Activated CD4-positive, alpha-beta T cell treated with anti-CD3 and anti-CD28 coated beads, Interleukin-2, amount 10 ng/mL, durations not matched to agents 24 days and 14 days (primary cell): ENCODE results near the gene MKRN2. TPM values are rescaled to one million over a fixed set of nuclear protein-coding genes. Genes with fewer than 3 reads are reported as not detected.
"Not testable (repeated sequence)": the region's sequence is repeated elsewhere in the genome, so short reads cannot be mapped to it uniquely, and the experiment has no call there.

Source experiments
- DNase-seq: peaks from one replicate; pipeline ENCODE4 v3.0.0; 2022
- H3K27ac Mint-ChIP-seq: one replicate; pipeline ENCODE4 v1.8.0; 2022; ENCODE audit warnings: mild to moderate bottlenecking, mixed read lengths
- H3K27me3 Mint-ChIP-seq: one replicate; pipeline ENCODE4 v1.8.0; 2022; ENCODE audit warnings: mixed read lengths
- H3K36me3 Mint-ChIP-seq: one replicate; pipeline ENCODE4 v1.8.0; 2022; ENCODE audit warnings: low read depth, mild to moderate bottlenecking, mixed read lengths
- H3K4me1 Mint-ChIP-seq: one replicate; pipeline ENCODE4 v1.8.0; 2021; ENCODE audit warnings: mixed read lengths
- H3K4me3 Mint-ChIP-seq: one replicate; pipeline ENCODE4 v1.8.0; 2022; ENCODE audit warnings: mild to moderate bottlenecking, moderate library complexity, mixed read lengths
- H3K9me3 Mint-ChIP-seq: one replicate; pipeline ENCODE4 v1.8.0; 2021; ENCODE audit warnings: mixed read lengths
- intact Hi-C: fragments of 100-400 bp; cut with micrococcal nuclease; formaldehyde crosslinking; loops from one replicate; pipeline ENCODE4 v1.15.1; 2023
- total RNA-seq: library from RNA; stranded (reverse); gene quantifications from 2 replicates; pipeline ENCODE4 v1.2.3, GENCODE V29; 2022

MKRN2 gene
- total RNA-seq, 1 donor from 2014 or later, result 23.2 TPM

DNA sequence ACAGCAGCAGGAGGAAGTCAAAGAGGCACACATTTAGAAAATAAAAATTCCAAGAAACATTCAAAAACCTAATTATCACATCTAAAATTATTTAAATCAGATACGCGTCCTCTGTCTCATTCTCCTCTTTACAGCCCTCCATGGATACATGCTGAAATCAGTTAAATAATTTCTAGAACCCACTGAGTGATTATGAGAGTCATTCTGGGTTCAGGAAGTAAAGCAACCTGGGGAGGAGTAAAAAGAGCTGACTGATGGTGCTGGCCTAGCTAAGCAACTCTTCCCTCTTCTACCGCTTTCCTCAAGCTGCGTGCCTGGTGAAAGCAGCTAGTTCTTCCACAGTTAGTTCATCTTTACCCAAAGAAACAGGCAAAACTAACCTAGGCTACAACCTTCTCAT is 58.4 kb downstream of the MKRN2 start:
- no peaks in the 10 kb centered on the region for H3K9me3 Mint-ChIP-seq
- H3K36me3 Mint-ChIP-seq, result peaks cover 36% of the 10 kb centered on the region
- intact Hi-C loops, result no loop called here

DNA sequence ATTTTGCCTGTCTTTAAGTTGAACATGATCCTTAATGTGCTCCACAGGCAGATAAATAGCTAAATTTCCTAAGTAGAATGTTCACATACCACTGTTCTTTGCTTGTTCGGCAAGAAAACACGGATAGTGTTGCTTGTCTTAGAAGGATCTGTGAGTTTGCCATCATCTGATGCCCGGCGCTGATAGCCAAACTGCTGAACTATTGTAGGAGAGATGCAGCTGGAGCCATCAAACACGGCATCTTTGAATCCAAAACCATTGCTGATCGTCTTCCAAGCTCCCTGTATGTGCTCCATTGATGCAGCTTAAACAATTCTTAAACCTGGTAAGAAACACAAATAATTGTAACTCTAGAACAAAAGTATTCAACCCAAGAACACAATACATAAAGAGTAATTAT is 61.5 kb downstream of the MKRN2 start:
- H3K36me3 Mint-ChIP-seq, result peaks cover 26% of the 10 kb centered on the region
- H3K4me1 Mint-ChIP-seq, result peaks cover 15% of the 10 kb centered on the region
- no peak overlapping the region for H3K4me3 Mint-ChIP-seq
- no peaks in the 10 kb centered on the region for H3K27me3 Mint-ChIP-seq
- no peak for DNase-seq
- H3K9me3 Mint-ChIP-seq, result no peaks in the 10 kb centered on the region
- intact Hi-C loops, result no loop called here
- no peak overlapping the region for H3K27ac Mint-ChIP-seq

More for the DNA sequence above, 58.4 kb downstream of the MKRN2 start:
- Mint-ChIP-seq H3K27me3 (no peaks in the 10 kb centered on the region), H3K4me1 (peaks cover 12% of the 10 kb centered on the region), H3K4me3 (no peak overlapping the region), H3K27ac (no peak overlapping the region)
- no peak for DNase-seq

DNA sequence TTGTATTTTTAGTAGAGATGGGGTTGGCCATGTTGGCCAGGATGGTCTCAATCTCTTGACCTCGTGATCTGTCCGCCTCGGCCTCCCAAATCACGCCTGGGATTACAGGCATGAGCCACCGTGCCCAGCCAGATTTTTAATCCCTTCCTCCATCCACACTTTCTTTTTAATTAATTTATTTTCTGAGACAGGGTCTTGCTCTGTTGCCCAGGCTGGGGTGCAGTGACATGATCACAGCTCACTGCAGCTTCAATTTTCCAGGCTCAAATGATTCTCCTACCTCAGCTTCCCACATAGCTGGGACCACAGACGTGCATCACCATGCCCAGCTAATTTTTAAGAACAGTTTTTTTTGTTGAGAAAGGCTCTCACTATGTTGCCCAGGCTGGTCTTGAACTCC is 63.4 kb downstream of the MKRN2 start:
- Mint-ChIP-seq H3K36me3 (peaks cover 15% of the 10 kb centered on the region), H3K27me3 (no peaks in the 10 kb centered on the region), H3K27ac (no peak overlapping the region), H3K4me3 (no peak overlapping the region), H3K9me3 (no peaks in the 10 kb centered on the region), H3K4me1 (peaks cover 17% of the 10 kb centered on the region)
- intact Hi-C loops, result no loop called here
- no peak for DNase-seq

DNA sequence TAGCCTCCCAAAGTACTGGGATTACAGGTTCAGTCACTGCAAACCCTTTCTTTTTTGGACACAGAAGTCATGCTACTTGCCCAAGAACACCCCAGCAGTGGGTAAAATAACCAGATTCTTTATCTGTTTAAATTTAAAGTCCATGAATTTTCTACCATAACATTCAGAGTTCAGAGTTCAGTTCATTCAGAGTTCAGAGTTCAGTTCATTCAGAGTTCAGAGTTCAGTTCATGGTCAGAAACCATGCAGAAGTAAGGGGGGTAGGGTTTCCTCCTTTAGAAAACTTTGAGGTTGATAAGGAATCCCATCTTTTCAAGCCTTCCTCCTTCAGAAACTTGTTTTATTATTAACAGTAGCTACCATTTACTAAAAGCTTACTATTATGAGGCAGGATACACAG is 63.8 kb downstream of the MKRN2 start:
- no peak overlapping the region for H3K4me3 Mint-ChIP-seq
- H3K27ac Mint-ChIP-seq, result no peak overlapping the region
- peaks cover 22% of the 10 kb centered on the region for H3K4me1 Mint-ChIP-seq
- no peaks in the 10 kb centered on the region for H3K27me3 Mint-ChIP-seq
- H3K9me3 Mint-ChIP-seq, result no peaks in the 10 kb centered on the region
- intact Hi-C loops, result no loop called here
- peaks cover 11% of the 10 kb centered on the region for H3K36me3 Mint-ChIP-seq
- no peak for DNase-seq

DNA sequence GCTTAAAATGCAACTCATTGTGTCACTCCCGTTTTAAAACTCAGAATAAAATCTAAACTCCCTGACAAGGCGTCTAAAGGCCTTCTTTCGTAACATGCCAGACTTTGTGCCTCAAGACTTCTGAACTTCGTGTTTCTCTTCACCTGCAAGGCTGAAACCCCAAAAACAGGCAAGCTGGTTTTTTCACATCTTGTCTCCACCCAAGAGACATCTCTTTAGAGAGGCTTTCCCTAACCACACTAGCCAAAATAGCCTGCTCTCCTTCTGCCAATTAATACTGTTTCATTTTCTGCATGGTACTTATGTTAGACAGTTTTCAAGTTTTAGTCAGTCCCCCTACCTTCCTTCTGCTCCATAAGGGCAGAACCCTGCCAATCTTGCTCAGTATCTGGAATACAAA is 65.4 kb downstream of the MKRN2 start:
- peaks cover 8% of the 10 kb centered on the region for H3K36me3 Mint-ChIP-seq
- H3K9me3 Mint-ChIP-seq, result no peaks in the 10 kb centered on the region
- H3K27ac Mint-ChIP-seq, result no peak overlapping the region
- no peak for DNase-seq
- H3K27me3 Mint-ChIP-seq, result no peaks in the 10 kb centered on the region
- intact Hi-C loops, result no loop called here
- peaks cover 26% of the 10 kb centered on the region for H3K4me1 Mint-ChIP-seq
- H3K4me3 Mint-ChIP-seq, result no peak overlapping the region

DNA sequence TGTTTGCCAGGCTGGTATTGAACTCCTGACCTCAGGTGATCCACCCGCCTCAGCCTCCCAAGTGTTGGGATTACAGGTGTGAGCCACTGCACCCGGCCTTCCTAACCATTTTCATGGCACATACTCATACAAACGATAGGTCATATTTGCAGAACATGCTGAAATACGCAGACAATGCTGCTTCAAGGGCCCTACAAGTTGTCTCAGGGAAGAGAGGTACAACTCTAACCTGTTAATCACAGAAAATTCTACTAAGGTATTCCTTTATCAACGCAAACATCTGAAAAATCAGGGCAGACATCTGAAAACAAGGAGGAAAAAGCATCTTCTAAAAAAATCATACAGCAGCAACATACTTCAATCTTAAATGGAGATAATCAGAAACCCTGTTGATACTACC is 67.2 kb downstream of the MKRN2 start:
- H3K36me3 Mint-ChIP-seq, result peaks cover 3% of the 10 kb centered on the region

DNA sequence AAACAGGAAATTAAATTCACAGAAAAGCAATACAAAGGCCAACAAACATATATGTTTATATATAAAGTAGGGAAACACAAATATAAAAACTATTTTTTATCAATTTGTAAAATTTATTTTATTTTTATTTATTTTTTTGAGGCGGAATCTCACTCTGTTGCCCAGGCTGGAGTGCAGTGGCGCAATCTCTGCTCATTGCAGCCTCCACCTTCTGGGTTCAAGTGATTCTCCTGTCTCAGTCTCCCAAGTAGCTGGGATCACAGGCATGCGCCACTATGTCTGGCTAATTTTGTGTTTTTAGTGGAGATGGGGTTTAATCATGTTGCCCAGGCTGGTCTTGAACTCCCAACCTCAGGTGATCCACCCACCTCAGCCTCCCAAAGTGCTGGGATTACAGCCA is 68.1 kb downstream of the MKRN2 start:
- DNase-seq, intact Hi-C loops, H3K27ac Mint-ChIP-seq, H3K36me3 Mint-ChIP-seq, H3K9me3 Mint-ChIP-seq, H3K27me3 Mint-ChIP-seq, H3K4me3 Mint-ChIP-seq: not testable (repeated sequence)
- H3K4me1 Mint-ChIP-seq, result peaks cover 30% of the 10 kb centered on the region

More for the DNA sequence above, 67.2 kb downstream of the MKRN2 start:
- no peak overlapping the region for H3K4me3 Mint-ChIP-seq
- no peaks in the 10 kb centered on the region for H3K27me3 Mint-ChIP-seq
- H3K27ac Mint-ChIP-seq, result peak overlapping the region; percentile 4
- no peak for DNase-seq
- H3K4me1 Mint-ChIP-seq, result peaks cover 29% of the 10 kb centered on the region
- intact Hi-C loops, result no loop called here
- no peaks in the 10 kb centered on the region for H3K9me3 Mint-ChIP-seq

DNA sequence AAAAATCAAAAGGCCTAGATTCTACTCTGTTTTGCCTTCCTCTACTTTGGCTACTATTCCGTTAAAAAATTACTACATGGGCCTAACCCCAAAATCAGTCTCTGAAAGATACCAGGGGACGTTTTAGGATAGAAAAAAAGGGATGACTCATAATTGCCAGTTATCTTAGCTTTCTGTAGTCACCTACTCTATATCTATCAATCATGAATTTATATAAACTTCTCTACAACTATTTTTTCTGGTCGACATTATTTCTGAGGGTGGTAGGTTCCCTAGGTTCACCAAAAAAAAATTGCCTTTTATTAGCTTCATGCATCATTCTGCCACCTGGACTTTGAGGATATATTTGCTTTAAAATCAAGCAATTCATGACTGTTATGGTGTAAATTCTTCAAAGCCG is 70.5 kb downstream of the MKRN2 start:
- H3K4me3 Mint-ChIP-seq, result no peak overlapping the region
- H3K4me1 Mint-ChIP-seq, result peaks cover 33% of the 10 kb centered on the region
- DNase-seq, result no peak
- H3K36me3 Mint-ChIP-seq, result peaks cover 5% of the 10 kb centered on the region
- intact Hi-C loops, result no loop called here
- no peaks in the 10 kb centered on the region for H3K27me3 Mint-ChIP-seq
- no peak overlapping the region for H3K27ac Mint-ChIP-seq
- H3K9me3 Mint-ChIP-seq, result no peaks in the 10 kb centered on the region

DNA sequence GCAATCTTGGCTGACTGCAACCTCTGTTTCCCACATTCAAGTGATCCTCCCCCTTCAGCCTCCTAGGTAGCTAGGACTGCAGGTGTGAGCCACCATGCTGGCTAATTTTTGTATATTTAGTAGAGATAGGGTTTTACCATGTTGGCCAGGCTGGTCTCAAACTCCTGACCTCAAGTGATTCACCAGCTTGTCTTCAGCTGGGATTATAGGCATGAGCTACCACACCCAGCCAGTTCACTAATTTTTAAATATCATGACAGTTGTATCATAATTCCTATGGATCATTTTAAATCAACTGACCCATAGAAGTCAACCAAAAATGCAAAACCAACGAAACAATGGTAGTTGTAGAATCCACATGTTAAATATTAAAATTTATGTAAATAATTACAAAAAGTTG is 71.9 kb downstream of the MKRN2 start:
- Mint-ChIP-seq H3K36me3 (peaks cover 6% of the 10 kb centered on the region), H3K9me3 (no peaks in the 10 kb centered on the region), H3K4me3 (no peak overlapping the region), H3K27ac (no peak overlapping the region), H3K27me3 (no peaks in the 10 kb centered on the region), H3K4me1 (peaks cover 34% of the 10 kb centered on the region)
- no peak for DNase-seq
- intact Hi-C loops, result no loop called here

DNA sequence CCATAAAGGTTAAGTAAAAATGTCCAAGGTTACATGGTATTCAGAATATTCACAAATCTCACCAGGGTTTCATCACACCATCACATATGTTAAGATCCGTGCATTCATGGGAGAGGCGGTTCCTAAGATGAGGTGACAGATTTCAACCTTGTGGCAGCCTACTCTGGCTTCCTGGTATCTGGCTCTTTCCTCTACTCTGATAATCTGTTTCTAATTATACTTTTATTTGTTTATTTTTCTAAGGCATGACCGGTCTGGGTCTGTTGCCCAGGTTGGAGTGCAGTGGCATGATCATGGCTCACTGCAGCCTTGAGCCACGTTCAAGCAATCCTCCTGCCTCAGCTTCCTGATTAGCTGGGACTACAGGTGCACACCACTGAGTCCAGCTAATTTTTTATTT is 72.7 kb downstream of the MKRN2 start:
- Mint-ChIP-seq H3K27ac (no peak overlapping the region), H3K9me3 (no peaks in the 10 kb centered on the region), H3K27me3 (no peaks in the 10 kb centered on the region), H3K4me1 (peaks cover 30% of the 10 kb centered on the region), H3K4me3 (no peak overlapping the region), H3K36me3 (peaks cover 6% of the 10 kb centered on the region)
- intact Hi-C loops, result no loop called here
- DNase-seq, result no peak

DNA sequence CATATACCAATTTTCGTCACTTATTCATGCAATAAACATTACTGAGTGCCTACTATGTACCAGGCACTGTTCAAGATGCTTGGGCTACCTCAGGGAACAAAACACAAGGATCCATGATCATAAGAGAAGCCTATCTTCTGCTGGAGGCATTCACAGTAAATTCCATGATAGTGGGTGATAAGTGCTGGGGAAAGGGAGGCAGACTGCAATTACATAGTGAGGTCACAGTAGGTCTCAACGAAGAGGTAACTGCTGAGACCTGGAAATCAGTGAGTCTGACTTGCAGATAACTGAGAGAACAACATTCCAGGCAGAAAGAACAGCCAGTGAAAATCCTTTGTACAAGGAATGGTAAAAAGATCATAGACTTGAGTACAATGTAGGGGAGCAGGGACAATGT is 73.4 kb downstream of the MKRN2 start:
- peaks cover 28% of the 10 kb centered on the region for H3K4me1 Mint-ChIP-seq

DNA sequence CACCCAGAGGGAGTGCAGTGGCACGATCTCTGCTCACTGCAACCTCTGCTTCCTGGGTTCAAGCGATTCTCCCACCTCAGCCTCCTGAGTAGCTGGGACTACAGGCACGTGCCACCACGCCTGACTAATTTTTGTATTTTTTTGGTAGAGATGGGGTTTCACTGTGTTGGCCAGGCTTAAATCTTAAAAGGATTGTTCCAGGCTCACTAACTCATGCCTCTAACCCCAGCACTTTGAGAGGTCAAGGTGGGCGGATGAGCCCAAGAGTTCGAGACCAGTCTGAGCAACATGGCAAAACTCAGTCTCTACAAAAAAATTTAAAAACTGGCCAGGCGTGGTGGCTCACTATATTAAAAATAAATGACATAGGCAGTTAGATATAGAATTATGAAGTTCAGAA is 74.0 kb downstream of the MKRN2 start:
- peaks cover 22% of the 10 kb centered on the region for H3K4me1 Mint-ChIP-seq
- DNase-seq, H3K27ac Mint-ChIP-seq, H3K27me3 Mint-ChIP-seq, H3K4me3 Mint-ChIP-seq, H3K36me3 Mint-ChIP-seq, H3K9me3 Mint-ChIP-seq, intact Hi-C loops: not testable (repeated sequence)

More for the DNA sequence above, 73.4 kb downstream of the MKRN2 start:
- H3K27me3 Mint-ChIP-seq, result no peaks in the 10 kb centered on the region
- no peak overlapping the region for H3K4me3 Mint-ChIP-seq
- DNase-seq, result no peak
- intact Hi-C loops, result no loop called here
- H3K27ac Mint-ChIP-seq, result no peak overlapping the region
- H3K9me3 Mint-ChIP-seq, result no peaks in the 10 kb centered on the region
- H3K36me3 Mint-ChIP-seq, result peaks cover 8% of the 10 kb centered on the region

DNA sequence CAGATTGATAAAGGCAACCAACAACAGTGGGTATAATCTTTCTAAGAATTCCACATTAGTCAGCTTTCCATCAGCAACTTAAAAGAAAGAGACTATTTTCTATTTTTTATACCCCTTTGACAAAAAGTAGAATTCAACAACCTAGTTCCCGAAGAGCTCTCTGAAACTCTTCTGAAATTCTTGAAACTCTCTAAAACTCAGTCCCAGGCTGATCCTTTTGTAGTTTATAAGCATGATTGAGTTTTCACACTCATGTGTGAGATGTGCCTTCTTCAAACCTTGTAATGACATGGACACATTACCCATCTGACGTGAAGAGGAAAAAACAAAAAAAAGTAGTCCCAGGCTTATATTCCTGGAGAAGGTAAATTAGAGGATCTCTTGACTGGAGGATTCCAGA is 75.6 kb downstream of the MKRN2 start:
- H3K36me3 Mint-ChIP-seq, result peaks cover 12% of the 10 kb centered on the region
- H3K9me3 Mint-ChIP-seq, result no peaks in the 10 kb centered on the region
- no peak overlapping the region for H3K4me3 Mint-ChIP-seq
- H3K4me1 Mint-ChIP-seq, result peaks cover 15% of the 10 kb centered on the region
- intact Hi-C loops, result no loop called here
- DNase-seq, result no peak
- no peak overlapping the region for H3K27ac Mint-ChIP-seq
- H3K27me3 Mint-ChIP-seq, result no peaks in the 10 kb centered on the region

DNA sequence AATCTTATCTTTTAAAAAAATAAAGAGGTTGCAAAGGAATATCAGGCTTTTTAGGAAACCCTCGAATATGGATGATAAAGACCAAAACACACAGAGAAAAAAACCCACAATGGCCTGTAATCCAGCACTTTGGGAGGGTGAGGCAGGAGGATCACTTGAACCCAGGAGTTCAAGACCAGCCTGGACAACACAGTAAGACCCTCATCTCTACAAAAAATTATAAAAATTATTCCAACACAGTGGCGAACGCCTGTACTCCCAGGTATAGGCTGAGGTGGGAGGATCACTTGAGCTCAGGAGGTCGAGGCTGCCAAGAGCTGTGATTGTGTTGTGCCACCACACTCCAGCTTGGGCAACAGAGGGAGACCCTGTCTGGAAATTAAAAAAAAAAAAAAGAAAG is 76.2 kb downstream of the MKRN2 start:
- H3K4me1 Mint-ChIP-seq, result peaks cover 13% of the 10 kb centered on the region

More for the DNA sequence above, 76.2 kb downstream of the MKRN2 start:
- intact Hi-C loops, result no loop called here
- no peaks in the 10 kb centered on the region for H3K27me3 Mint-ChIP-seq
- no peaks in the 10 kb centered on the region for H3K9me3 Mint-ChIP-seq
- peaks cover 16% of the 10 kb centered on the region for H3K36me3 Mint-ChIP-seq
- no peak overlapping the region for H3K27ac Mint-ChIP-seq
- no peak for DNase-seq
- no peak overlapping the region for H3K4me3 Mint-ChIP-seq
